Body of pancreas (tissue), 4 donors: ENCODE measurements around the gene ACLY.

Experiments used
- CTCF ChIP-seq, 7 experiments: fragments of 450-650 bp in 4 of 7; fragments of 200-600 bp in 3 of 7; sonication (generic) in 3 of 7; IDR thresholded peaks; one replicate each; pipeline ENCODE4 v1.5.1; 2016 to 2019; ENCODE audit warnings: antibody characterized with exemption in 7 of 7
- POLR2A ChIP-seq, 3 donors: fragments of 450-650 bp; IDR thresholded peaks; one replicate each; pipeline ENCODE4 v1.6.1; 2016; ENCODE audit warnings: antibody characterized with exemption in 3 of 3, mild to moderate bottlenecking in 2 of 3

DNA sequence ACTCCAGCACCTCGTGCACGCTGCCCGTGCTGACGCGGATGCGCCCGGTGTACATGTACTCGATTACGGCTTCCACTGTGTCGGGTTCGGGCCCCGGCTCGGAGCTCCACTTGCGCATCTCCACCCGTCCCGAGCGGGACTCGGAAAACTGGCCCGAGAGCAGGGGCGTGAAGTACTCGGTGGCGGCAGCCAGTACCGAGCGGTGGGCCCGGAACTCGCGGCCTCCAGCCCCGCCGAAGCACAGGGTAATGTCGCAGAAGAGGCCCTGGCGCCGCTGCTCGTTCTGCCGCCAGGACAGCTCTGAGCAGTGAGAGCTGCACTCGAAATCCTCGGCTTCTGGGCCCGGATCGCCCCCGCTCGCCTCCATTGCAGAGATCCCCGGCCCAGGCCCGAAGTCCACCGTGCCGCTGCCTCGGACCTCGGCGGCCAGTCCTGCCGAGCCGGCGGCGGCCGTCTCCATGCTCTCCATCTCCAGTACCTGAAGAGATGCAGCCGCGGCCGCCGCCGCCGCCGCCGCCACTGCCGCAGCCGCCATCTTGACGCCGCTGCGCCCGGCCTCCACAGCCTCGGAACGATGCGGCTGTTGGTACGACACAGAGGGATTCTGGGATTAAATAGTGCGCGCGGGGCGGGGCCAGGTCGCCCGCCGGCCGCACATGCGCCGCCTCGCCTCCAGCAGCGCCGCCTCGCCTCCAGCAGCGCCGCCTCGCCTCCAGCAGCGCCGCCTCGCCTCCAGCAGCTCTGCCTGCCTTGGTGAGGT, 53.7 kb downstream of the ACLY start, which contains the start of gene KLHL11:
- TF ChIP-seq CTCF (IDR thresholded peaks at IDR 0.05) (peak in 2 of 7 experiments; percentile 26 to 31), POLR2A (IDR thresholded peaks at IDR 0.05) (peak; percentile 78 to 79 (median 78))
